HL-60/S4 treated with retinoic acid at 250 ng/mL for 4 days and 3 days (cell line): ENCODE measurements around the gene SAAL1.
"Not testable (repeated sequence)": the region's sequence is repeated elsewhere in the genome, so short reads cannot be mapped to it uniquely, and the experiment has no call there.

Experiments used
- in situ Hi-C: fragments of 300-500 bp; cut with MboI; formaldehyde crosslinking; loops from 2 replicates; pipeline ENCODE4 v1.7.0; 2022; ENCODE audit warnings: low sequenced_read_pairs

Gene SAAL1

GRCh38 chr11:18105802-18106574, at the start of gene SAAL1:
Gene SAAL1, minus strand, starts transcription at chr11:18106082. Its CDS starts 41 bp downstream, at chr11:18106041.
- in situ Hi-C loops, result no loop called here

GRCh38 chr11:18151581-18151980, 45.7 kb upstream of the SAAL1 start:
- in situ Hi-C loops, result no loop called here

- in situ Hi-C loops, result no loop called here
These were observed 40.0 kb upstream of the SAAL1 start for GRCh38 chr11:18145837-18146236.

- in situ Hi-C loops, result no loop called here
These were observed 39.1 kb upstream of the SAAL1 start for GRCh38 chr11:18145025-18145424.

- in situ Hi-C loops, result no loop called here
These were observed 38.4 kb upstream of the SAAL1 start for GRCh38 chr11:18144243-18144642.

GRCh38 chr11:18140145-18140544, 34.3 kb upstream of the SAAL1 start:
- in situ Hi-C loops, result no loop called here

GRCh38 chr11:18137186-18137800, 31.4 kb upstream of the SAAL1 start:
- in situ Hi-C loops, result no loop called here

- in situ Hi-C loops, result no loop called here
These were observed 29.4 kb upstream of the SAAL1 start for GRCh38 chr11:18135308-18135707.

GRCh38 chr11:18132341-18132740, 26.5 kb upstream of the SAAL1 start, which contains the start of gene MRGPRX3:
Gene MRGPRX3, plus strand, starts transcription at chr11:18132571. Its CDS starts 4,632 bp downstream, at chr11:18137203.
- in situ Hi-C loops, result no loop called here

- in situ Hi-C loops, result not testable (repeated sequence)
These were observed 25.2 kb upstream of the SAAL1 start for GRCh38 chr11:18131115-18131514.

- in situ Hi-C loops, result not testable (repeated sequence)
These were observed 15.5 kb upstream of the SAAL1 start for GRCh38 chr11:18121331-18121828.

- in situ Hi-C loops, result no loop called here
These were observed 9.7 kb upstream of the SAAL1 start for GRCh38 chr11:18115360-18116127.

GRCh38 chr11:18111005-18111404, 5.1 kb upstream of the SAAL1 start:
- in situ Hi-C loops, result no loop called here

- in situ Hi-C loops, result no loop called here
These were observed 2.4 kb upstream of the SAAL1 start for GRCh38 chr11:18108254-18108653.

GRCh38 chr11:18106688-18107087, 806 bp upstream of the SAAL1 start:
- in situ Hi-C loops, result no loop called here

- in situ Hi-C loops, result no loop called here
These were observed 638 bp downstream of the SAAL1 start for GRCh38 chr11:18105086-18105801.

- in situ Hi-C loops, result no loop called here
These were observed 4.8 kb downstream of the SAAL1 start for GRCh38 chr11:18100926-18101656.

- in situ Hi-C loops, result no loop called here
These were observed 11.9 kb downstream of the SAAL1 start for GRCh38 chr11:18093959-18094358.

GRCh38 chr11:18091731-18092130, 14.2 kb downstream of the SAAL1 start:
- in situ Hi-C loops, result no loop called here

GRCh38 chr11:18088966-18089365, 16.9 kb downstream of the SAAL1 start:
- in situ Hi-C loops, result no loop called here
